ENCODE measurements around the gene AKAP6. TPM values are rescaled to one million over a fixed set of nuclear protein-coding genes. Genes with fewer than 3 reads are reported as not detected.

AKAP6 gene
- total RNA-seq, 1 experiment from 2014 or later: 1.9 TPM

DNA sequence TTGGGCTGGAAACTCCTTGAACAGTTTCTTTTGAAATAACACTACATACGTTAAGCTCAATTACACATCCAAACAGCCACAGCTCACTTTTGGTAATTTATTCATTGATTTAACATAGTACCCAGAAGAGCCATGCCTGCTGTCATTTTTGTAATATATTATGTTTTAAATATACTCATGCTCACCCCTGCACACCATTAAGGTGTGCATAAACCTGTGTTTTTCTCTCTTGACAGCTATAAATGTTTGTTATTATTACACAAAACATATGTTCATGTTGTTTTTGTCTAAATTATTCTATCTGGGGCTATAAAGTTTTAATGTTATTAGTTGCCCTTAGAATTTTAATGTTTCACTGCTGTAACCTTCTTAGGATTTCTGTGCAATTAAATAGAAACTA lies 296.1 kb downstream of the AKAP6 start:
- intact Hi-C loops (cut with micrococcal nuclease): no loop called here
- ChIA-PET CTCF (no interaction called here), POLR2A (no interaction called here), RAD21 (ENCODE audit: low non-redundant PET in 1 of 2, low total read pairs in 2 of 2, uncharacterized antibody in 2 of 2, unreplicated experiment in 2 of 2) (no interaction called here)
- no peaks in the 10 kb centered on the region for H4K20me1 ChIP-seq (ENCODE audit: insufficient read depth)
- H3K27ac ChIP-seq (ENCODE audit: low read depth, low read length): no peak overlapping the region
- H3K27me3 ChIP-seq (ENCODE audit: insufficient read depth, low read length): peaks cover 38% of the 10 kb centered on the region
- H3K9me3 ChIP-seq (ENCODE audit: control insufficient read depth in 1 of 2, insufficient read depth in 1 of 2, low read depth in 1 of 2, low read length in 2 of 2): no peaks in the 10 kb centered on the region
- no peaks in the 10 kb centered on the region for H3K4me1 ChIP-seq (ENCODE audit: control insufficient read depth in 1 of 2, insufficient read depth in 2 of 2, low read length in 2 of 2)
- TF ChIP-seq CBX3 (IDR thresholded peaks at IDR 0.05; ENCODE audit: low read depth) (no peak), TCF7L2 (IDR thresholded peaks at IDR 0.05; ENCODE audit: borderline replicate concordance, extremely low read depth, insufficient read depth, insufficient read length) (no peak), EZH2phosphoT487 (IDR thresholded peaks at IDR 0.05; ENCODE audit: borderline replicate concordance) (no peak), ZFX (IDR thresholded peaks at IDR 0.05) (no peak), SRF (IDR thresholded peaks at IDR 0.05; ENCODE audit: low read depth) (no peak), POLR2A (IDR thresholded peaks at IDR 0.05; ENCODE audit: borderline replicate concordance, extremely low read depth, insufficient read depth, insufficient read length) (no peak), SP1 (IDR thresholded peaks at IDR 0.05; ENCODE audit: low read depth) (no peak), YY1 (IDR thresholded peaks at IDR 0.05; ENCODE audit: extremely low read depth, insufficient replicate concordance, low read depth, low read length) (no peak), POLR2AphosphoS5 (IDR thresholded peaks at IDR 0.05; ENCODE audit: low read depth, low read length) (no peak), EGR1 (IDR thresholded peaks at IDR 0.05; ENCODE audit: low read depth) (no peak), EZH2 (IDR thresholded peaks at IDR 0.05) (no peak), FOSL1 (IDR thresholded peaks at IDR 0.05; ENCODE audit: low read depth) (no peak)
- TF ChIP-seq, protein P1, sequence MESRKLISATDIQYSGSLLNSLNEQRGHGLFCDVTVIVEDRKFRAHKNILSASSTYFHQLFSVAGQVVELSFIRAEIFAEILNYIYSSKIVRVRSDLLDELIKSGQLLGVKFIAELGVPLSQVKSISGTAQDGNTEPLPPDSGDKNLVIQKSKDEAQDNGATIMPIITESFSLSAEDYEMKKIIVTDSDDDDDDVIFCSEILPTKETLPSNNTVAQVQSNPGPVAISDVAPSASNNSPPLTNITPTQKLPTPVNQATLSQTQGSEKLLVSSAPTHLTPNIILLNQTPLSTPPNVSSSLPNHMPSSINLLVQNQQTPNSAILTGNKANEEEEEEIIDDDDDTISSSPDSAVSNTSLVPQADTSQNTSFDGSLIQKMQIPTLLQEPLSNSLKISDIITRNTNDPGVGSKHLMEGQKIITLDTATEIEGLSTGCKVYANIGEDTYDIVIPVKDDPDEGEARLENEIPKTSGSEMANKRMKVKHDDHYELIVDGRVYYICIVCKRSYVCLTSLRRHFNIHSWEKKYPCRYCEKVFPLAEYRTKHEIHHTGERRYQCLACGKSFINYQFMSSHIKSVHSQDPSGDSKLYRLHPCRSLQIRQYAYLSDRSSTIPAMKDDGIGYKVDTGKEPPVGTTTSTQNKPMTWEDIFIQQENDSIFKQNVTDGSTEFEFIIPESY (IDR thresholded peaks at IDR 0.05; ENCODE audit: extremely low read depth, insufficient replicate concordance, low read length): no peak
- TF ChIP-seq, protein P2, sequence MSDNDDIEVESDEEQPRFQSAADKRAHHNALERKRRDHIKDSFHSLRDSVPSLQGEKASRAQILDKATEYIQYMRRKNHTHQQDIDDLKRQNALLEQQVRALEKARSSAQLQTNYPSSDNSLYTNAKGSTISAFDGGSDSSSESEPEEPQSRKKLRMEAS (IDR thresholded peaks at IDR 0.05): no peak
- TF ChIP-seq, protein P3, sequence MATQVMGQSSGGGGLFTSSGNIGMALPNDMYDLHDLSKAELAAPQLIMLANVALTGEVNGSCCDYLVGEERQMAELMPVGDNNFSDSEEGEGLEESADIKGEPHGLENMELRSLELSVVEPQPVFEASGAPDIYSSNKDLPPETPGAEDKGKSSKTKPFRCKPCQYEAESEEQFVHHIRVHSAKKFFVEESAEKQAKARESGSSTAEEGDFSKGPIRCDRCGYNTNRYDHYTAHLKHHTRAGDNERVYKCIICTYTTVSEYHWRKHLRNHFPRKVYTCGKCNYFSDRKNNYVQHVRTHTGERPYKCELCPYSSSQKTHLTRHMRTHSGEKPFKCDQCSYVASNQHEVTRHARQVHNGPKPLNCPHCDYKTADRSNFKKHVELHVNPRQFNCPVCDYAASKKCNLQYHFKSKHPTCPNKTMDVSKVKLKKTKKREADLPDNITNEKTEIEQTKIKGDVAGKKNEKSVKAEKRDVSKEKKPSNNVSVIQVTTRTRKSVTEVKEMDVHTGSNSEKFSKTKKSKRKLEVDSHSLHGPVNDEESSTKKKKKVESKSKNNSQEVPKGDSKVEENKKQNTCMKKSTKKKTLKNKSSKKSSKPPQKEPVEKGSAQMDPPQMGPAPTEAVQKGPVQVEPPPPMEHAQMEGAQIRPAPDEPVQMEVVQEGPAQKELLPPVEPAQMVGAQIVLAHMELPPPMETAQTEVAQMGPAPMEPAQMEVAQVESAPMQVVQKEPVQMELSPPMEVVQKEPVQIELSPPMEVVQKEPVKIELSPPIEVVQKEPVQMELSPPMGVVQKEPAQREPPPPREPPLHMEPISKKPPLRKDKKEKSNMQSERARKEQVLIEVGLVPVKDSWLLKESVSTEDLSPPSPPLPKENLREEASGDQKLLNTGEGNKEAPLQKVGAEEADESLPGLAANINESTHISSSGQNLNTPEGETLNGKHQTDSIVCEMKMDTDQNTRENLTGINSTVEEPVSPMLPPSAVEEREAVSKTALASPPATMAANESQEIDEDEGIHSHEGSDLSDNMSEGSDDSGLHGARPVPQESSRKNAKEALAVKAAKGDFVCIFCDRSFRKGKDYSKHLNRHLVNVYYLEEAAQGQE (IDR thresholded peaks at IDR 0.05; ENCODE audit: low read depth): no peak
- DNase-seq (ENCODE audit: low read depth, low spot score): no peak
- no TSS peak for BruUV-seq (replicated peaks)
- H3K9me2 ChIP-seq (ENCODE audit: insufficient read depth): no peaks in the 10 kb centered on the region
- H3K79me2 ChIP-seq (ENCODE audit: insufficient read depth, low read length): no peaks in the 10 kb centered on the region
- no peaks in the 10 kb centered on the region for H3K36me3 ChIP-seq (ENCODE audit: control insufficient read depth in 1 of 2, insufficient read depth in 2 of 2, low read length in 2 of 2)
- no peak overlapping the region for H2AFZ ChIP-seq (ENCODE audit: low read depth, low read length, poor library complexity, severe bottlenecking)
- ATAC-seq: no peak
- H3K4me3 ChIP-seq (replicated peaks in 1 of 2; ENCODE audit: low read depth in 1 of 2, low read length in 2 of 2): no peak overlapping the region
- H3K4me2 ChIP-seq (ENCODE audit: low read length): no peak overlapping the region
- no peak overlapping the region for H3K9ac ChIP-seq (ENCODE audit: low read length)
